OCI-LY7 (cell line): ENCODE data around the gene LGALS3. TPM values are rescaled to one million over a fixed set of nuclear protein-coding genes. Genes with fewer than 3 reads are reported as not detected.

Experiments used
- BruUV-seq: library from RNA; stranded (reverse); fragments of 400-500 nt; replicated peaks from 2 replicates; lab custom pipeline; 2021; lab: Mats Ljungman, UMichigan
- CTCF ChIA-PET: fragments of 300-600 bp; sonication (Branson Sonifier 250); formaldehyde crosslinking; loops from one replicate; lab custom pipeline; 2022; ENCODE audit warnings: antibody characterized with exemption; ENCODE audit not compliant: unreplicated experiment; lab: Charles Lee
- POLR2A ChIA-PET: fragments of 300-600 bp; sonication (Branson Sonifier 250); formaldehyde crosslinking; loops from one replicate; lab custom pipeline; 2022; ENCODE audit warnings: antibody characterized with exemption; lab: Charles Lee
- DNase-seq: peaks from one replicate; pipeline ENCODE4 v3.0.0-alpha.2; 2015; ENCODE audit warnings: low spot score
- H2AFZ ChIP-seq: fragments of 200-600 bp; sonication (generic), shearing (Covaris generic); 2 replicates; pipeline ENCODE4 v1.6.1; 2014; ENCODE audit warnings: mild to moderate bottlenecking, antibody characterized with exemption, low read length, moderate library complexity
- H3K27ac ChIP-seq: fragments of 200-600 bp; sonication (generic); 2 replicates; pipeline ENCODE4 v1.5.1; 2014; ENCODE audit warnings: mixed run types, low read depth, mild to moderate bottlenecking, moderate library complexity, low read length, inconsistent platforms; ENCODE audit not compliant: poor library complexity, severe bottlenecking
- H3K36me3 ChIP-seq: fragments of 200-600 bp; sonication (generic); 2 replicates; pipeline ENCODE4 v1.6.1; 2014; ENCODE audit warnings: mild to moderate bottlenecking, antibody characterized with exemption, low read length, moderate library complexity, mixed read lengths; ENCODE audit not compliant: insufficient read depth
- H3K4me1 ChIP-seq: fragments of 200-600 bp; sonication (generic); 2 replicates; pipeline ENCODE4 v1.5.1; 2014; ENCODE audit warnings: mild to moderate bottlenecking, low read length; ENCODE audit not compliant: insufficient read depth, poor library complexity, severe bottlenecking
- H3K4me2 ChIP-seq: fragments of 200-600 bp; sonication (generic); 2 replicates; pipeline ENCODE4 v1.6.1; 2014; ENCODE audit warnings: mild to moderate bottlenecking, low read length
- H3K4me3 ChIP-seq: fragments of 200-600 bp; sonication (generic); 2 replicates; pipeline ENCODE4 v1.5.1; 2014; ENCODE audit warnings: mild to moderate bottlenecking, low read depth, low read length; ENCODE audit not compliant: poor library complexity, severe bottlenecking
- H3K79me2 ChIP-seq: fragments of 200-600 bp; sonication (generic); 2 replicates; pipeline ENCODE4 v1.6.1; 2016; ENCODE audit warnings: low read depth, mild to moderate bottlenecking, low read length, moderate library complexity, mixed read lengths; ENCODE audit not compliant: insufficient read depth
- H3K9me2 ChIP-seq: fragments of 200-600 bp; sonication (generic); 2 replicates; pipeline ENCODE4 v1.6.1; 2016; ENCODE audit warnings: mild to moderate bottlenecking, low read length, mixed read lengths; ENCODE audit not compliant: insufficient read depth
- H3K9me3 ChIP-seq: fragments of 200-600 bp; sonication (generic); 2 replicates; pipeline ENCODE4 v1.6.1; 2014; ENCODE audit warnings: mild to moderate bottlenecking, mixed run types, low read length, mixed read lengths
- H4K20me1 ChIP-seq: fragments of 200-600 bp; sonication (generic); 2 replicates; pipeline ENCODE4 v1.6.1; 2014; ENCODE audit warnings: mild to moderate bottlenecking, antibody characterized with exemption, low read length, moderate library complexity, mixed read lengths; ENCODE audit not compliant: insufficient read depth
- EZH2phosphoT487 ChIP-seq: fragments of 200-600 bp; sonication (generic); IDR thresholded peaks from 2 replicates; pipeline ENCODE4 v1.6.1; 2018; ENCODE audit warnings: low read depth, borderline replicate concordance, mild to moderate bottlenecking, mixed run types, antibody characterized with exemption, low read length, moderate library complexity, mixed read lengths
- intact Hi-C: fragments of 100-400 bp; cut with micrococcal nuclease; formaldehyde crosslinking; loops from one replicate; pipeline ENCODE4 v1.10.0; 2022; ENCODE audit not compliant: unreplicated experiment
- total RNA-seq, 2 experiments: library from RNA; depleted of rRNA in 1 of 2; stranded (reverse); fragments of >200 nt in 1 of 2; shearing (Covaris generic) in 1 of 2; gene quantifications; 2 replicates each; pipeline ENCODE4 v1.2.3, GENCODE V29; 2014 to 2022
- TF ChIP-seq, protein P1 (sequence below): fragments of 200-600 bp; sonication (generic); conservative IDR thresholded peaks from 2 replicates; pipeline ENCODE4 v1.5.1; 2014; ENCODE audit warnings: mild to moderate bottlenecking, antibody characterized with exemption, low read length, moderate library complexity, mixed read lengths

LGALS3 gene
- total RNA-seq, 2 experiments from 2014 or later = not detected

DNA sequence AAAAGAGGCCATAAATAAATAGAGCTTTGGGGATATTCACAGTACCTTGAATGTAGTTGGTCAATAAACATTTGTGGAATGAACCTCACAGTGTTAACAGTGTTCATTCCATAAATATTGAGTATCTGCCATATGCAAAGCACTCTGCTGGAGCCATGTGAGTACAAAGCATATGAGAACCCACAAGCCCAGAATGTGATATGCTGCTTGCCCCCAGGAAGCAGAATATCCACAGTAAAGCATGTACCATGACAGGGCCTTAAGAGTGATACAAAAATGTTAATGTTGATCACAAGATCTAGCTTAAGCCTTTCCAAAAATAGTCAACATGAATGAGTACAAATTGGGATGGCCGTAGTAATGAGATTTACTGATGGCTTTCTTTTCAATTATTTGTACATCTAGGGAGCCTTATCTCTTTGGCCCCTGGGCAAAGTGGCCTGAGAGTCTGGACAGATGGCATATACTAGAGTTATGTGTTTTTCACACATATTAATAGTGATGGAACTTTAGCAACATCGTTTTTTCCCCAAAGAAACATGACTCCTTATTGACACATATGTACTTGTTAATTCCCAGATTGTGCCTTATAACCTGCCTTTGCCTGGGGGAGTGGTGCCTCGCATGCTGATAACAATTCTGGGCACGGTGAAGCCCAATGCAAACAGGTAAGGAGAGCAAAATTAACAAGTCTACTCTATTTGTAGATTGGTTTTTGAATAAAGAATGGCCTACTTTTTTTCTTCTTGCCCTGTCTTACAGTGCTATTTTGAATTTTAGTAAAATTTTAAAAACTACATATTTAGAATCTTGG lies 10.9 kb downstream of the LGALS3 start:
- Histone ChIP-seq H3K4me2 (no peak overlapping the region), H2AFZ (no peak overlapping the region), H3K9me3 (no peaks in the 10 kb centered on the region), H3K4me1 (no peaks in the 10 kb centered on the region), H3K9me2 (no peaks in the 10 kb centered on the region), H3K4me3 (no peak overlapping the region), H3K79me2 (no peaks in the 10 kb centered on the region), H4K20me1 (no peaks in the 10 kb centered on the region), H3K36me3 (peaks cover 62% of the 10 kb centered on the region), H3K27ac (no peak overlapping the region)
- TF ChIP-seq, protein P1, sequence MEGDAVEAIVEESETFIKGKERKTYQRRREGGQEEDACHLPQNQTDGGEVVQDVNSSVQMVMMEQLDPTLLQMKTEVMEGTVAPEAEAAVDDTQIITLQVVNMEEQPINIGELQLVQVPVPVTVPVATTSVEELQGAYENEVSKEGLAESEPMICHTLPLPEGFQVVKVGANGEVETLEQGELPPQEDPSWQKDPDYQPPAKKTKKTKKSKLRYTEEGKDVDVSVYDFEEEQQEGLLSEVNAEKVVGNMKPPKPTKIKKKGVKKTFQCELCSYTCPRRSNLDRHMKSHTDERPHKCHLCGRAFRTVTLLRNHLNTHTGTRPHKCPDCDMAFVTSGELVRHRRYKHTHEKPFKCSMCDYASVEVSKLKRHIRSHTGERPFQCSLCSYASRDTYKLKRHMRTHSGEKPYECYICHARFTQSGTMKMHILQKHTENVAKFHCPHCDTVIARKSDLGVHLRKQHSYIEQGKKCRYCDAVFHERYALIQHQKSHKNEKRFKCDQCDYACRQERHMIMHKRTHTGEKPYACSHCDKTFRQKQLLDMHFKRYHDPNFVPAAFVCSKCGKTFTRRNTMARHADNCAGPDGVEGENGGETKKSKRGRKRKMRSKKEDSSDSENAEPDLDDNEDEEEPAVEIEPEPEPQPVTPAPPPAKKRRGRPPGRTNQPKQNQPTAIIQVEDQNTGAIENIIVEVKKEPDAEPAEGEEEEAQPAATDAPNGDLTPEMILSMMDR = no peak
- no peak for TF ChIP-seq EZH2phosphoT487
- POLR2A ChIA-PET = interaction anchor here (0.6 kb wide), 1 partner anchor 176 kb away, joined by 6 read pairs; no protein-coding TSS in a partner anchor
- no peak for DNase-seq
- no TSS peak for BruUV-seq
- CTCF ChIA-PET = no interaction called here
- intact Hi-C loops = no loop called here

- CTCF ChIA-PET = no interaction called here
- POLR2A ChIA-PET = no interaction called here
- no TSS peak for BruUV-seq
Measured at GRCh38 chr14:55141825-55142224, 12.8 kb downstream of the LGALS3 start.

More at GRCh38 chr14:55141825-55142224, 12.8 kb downstream of the LGALS3 start:
- Histone ChIP-seq H2AFZ (no peak overlapping the region), H3K9me3 (no peaks in the 10 kb centered on the region), H3K27ac (no peak overlapping the region), H3K4me1 (no peaks in the 10 kb centered on the region), H3K4me3 (no peak overlapping the region), H4K20me1 (no peaks in the 10 kb centered on the region), H3K36me3 (peaks cover 79% of the 10 kb centered on the region), H3K4me2 (no peak overlapping the region), H3K9me2 (no peaks in the 10 kb centered on the region), H3K79me2 (no peaks in the 10 kb centered on the region)
- intact Hi-C loops = no loop called here
- no peak for TF ChIP-seq EZH2phosphoT487
- TF ChIP-seq, protein P1 = no peak
- no peak for DNase-seq
